Osteocyte (in vitro differentiated cells): Measurements from ENCODE around the gene CDH5. TPM values are rescaled to one million over a fixed set of nuclear protein-coding genes. Genes with fewer than 3 reads are reported as not detected.
A peak's percentile ranks its signal among the peaks of the same experiment; 100 is the strongest.

ENCODE experiments used
- DNase-seq: peaks from one replicate; pipeline ENCODE4 v3.0.0; 2021; ENCODE audit warnings: mixed read lengths; ENCODE audit not compliant: unreplicated experiment; ENCODE audit errors: extremely low spot score
- H3K27ac Mint-ChIP-seq: one replicate; pipeline ENCODE4 v1.8.0; 2021; ENCODE audit warnings: mild to moderate bottlenecking, mixed read lengths; ENCODE audit not compliant: unreplicated experiment
- H3K27me3 Mint-ChIP-seq: one replicate; pipeline ENCODE4 v1.8.0; 2021; ENCODE audit warnings: mixed read lengths; ENCODE audit not compliant: unreplicated experiment
- H3K36me3 Mint-ChIP-seq: one replicate; pipeline ENCODE4 v1.8.0; 2021; ENCODE audit warnings: mixed read lengths; ENCODE audit not compliant: unreplicated experiment
- H3K4me1 Mint-ChIP-seq: one replicate; pipeline ENCODE4 v1.8.0; 2021; ENCODE audit warnings: mixed read lengths; ENCODE audit not compliant: unreplicated experiment
- H3K4me3 Mint-ChIP-seq: one replicate; pipeline ENCODE4 v1.8.0; 2021; ENCODE audit warnings: mild to moderate bottlenecking, moderate library complexity, mixed read lengths; ENCODE audit not compliant: unreplicated experiment
- H3K9me3 Mint-ChIP-seq: one replicate; pipeline ENCODE4 v1.8.0; 2021; ENCODE audit warnings: mixed read lengths; ENCODE audit not compliant: unreplicated experiment
- CTCF ChIP-seq: fragments of 200-600 bp; sonication (generic); IDR thresholded peaks from 2 replicates; pipeline ENCODE4 v1.5.0; 2021; ENCODE audit warnings: antibody characterized with exemption, mild to moderate bottlenecking, moderate library complexity
- total RNA-seq: library from RNA; stranded (reverse); gene quantifications from 2 replicates; pipeline ENCODE4 v1.2.1, GENCODE V29; 2021

The CDH5 gene
- total RNA-seq, 1 donor from 2014 or later, result not detected

- H3K27me3 Mint-ChIP-seq, result peaks cover 34% of the 10 kb centered on the region
Observed at GRCh38 chr16:66423177-66423576, 56.7 kb downstream of the CDH5 start.

GRCh38 chr16:66425651-66426050 is 59.2 kb downstream of the CDH5 start:
- Mint-ChIP-seq H3K27ac (no peak overlapping the region), H3K27me3 (peaks cover 51% of the 10 kb centered on the region), H3K4me3 (peak overlapping the region; percentile 38)

More at GRCh38 chr16:66423177-66423576, 56.7 kb downstream of the CDH5 start:
- H3K4me3 Mint-ChIP-seq, result no peak overlapping the region
- no peak overlapping the region for H3K27ac Mint-ChIP-seq
- no peak for DNase-seq
- H3K9me3 Mint-ChIP-seq, result no peaks in the 10 kb centered on the region
- no peaks in the 10 kb centered on the region for H3K36me3 Mint-ChIP-seq
- H3K4me1 Mint-ChIP-seq, result peaks cover 7% of the 10 kb centered on the region
- no peak for TF ChIP-seq CTCF

GRCh38 chr16:66426112-66427035 is 59.9 kb downstream of the CDH5 start:
- no peak for DNase-seq
- peaks cover 55% of the 10 kb centered on the region for H3K27me3 Mint-ChIP-seq
- no peak for TF ChIP-seq CTCF

More at GRCh38 chr16:66425651-66426050, 59.2 kb downstream of the CDH5 start:
- Mint-ChIP-seq H3K4me1 (peaks cover 4% of the 10 kb centered on the region), H3K9me3 (no peaks in the 10 kb centered on the region), H3K36me3 (no peaks in the 10 kb centered on the region)
- DNase-seq, result no peak
- no peak for TF ChIP-seq CTCF

GRCh38 chr16:66427036-66427860 is 60.8 kb downstream of the CDH5 start, which contains the start of gene BEAN1:
TSS of gene BEAN1 (plus strand) at chr16:66427295. CDS start at chr16:66437677, 10,382 bp downstream.
- DNase-seq, result no peak
- Mint-ChIP-seq H3K27ac (no peak within 1 kb of the TSS), H3K27me3 (peaks cover 64% of the 10 kb centered on the region), H3K4me1 (peaks cover 4% of the 10 kb centered on the region), H3K9me3 (no peaks in the 10 kb centered on the region), H3K4me3 (peak within 1 kb of the TSS; percentile 45), H3K36me3 (no peaks in the 10 kb centered on the region)
- TF ChIP-seq CTCF, result no peak

More at GRCh38 chr16:66426112-66427035, 59.9 kb downstream of the CDH5 start:
- no peaks in the 10 kb centered on the region for H3K9me3 Mint-ChIP-seq
- H3K4me1 Mint-ChIP-seq, result peaks cover 4% of the 10 kb centered on the region
- peak overlapping the region; percentile 44 for H3K4me3 Mint-ChIP-seq
- H3K36me3 Mint-ChIP-seq, result no peaks in the 10 kb centered on the region
- no peak overlapping the region for H3K27ac Mint-ChIP-seq
